ENCODE results near the gene EHMT2. TPM values are rescaled to one million over a fixed set of nuclear protein-coding genes. Genes with fewer than 3 reads are reported as not detected.

Gene EHMT2
- total and polyA plus RNA-seq, 2 of the 13 experiments (the other 11 are each of a cell fraction or from before 2014, with no cell fraction given) = 55.2 to 69.2 TPM

- no peak for TF ChIP-seq ZNF660 (CRISPR knock-in tag; IDR thresholded peaks at IDR 0.05; ENCODE audit: borderline replicate concordance, low read depth)
- TF ChIP-seq ZNF256 (CRISPR knock-in tag; conservative IDR thresholded peaks at IDR 0.05) = no peak; the same call in 1 of the 2 replicates
- peak; percentile 17 to 80; a peak in 2 of 4 replicates for TF ChIP-seq HMGXB4 (CRISPR knock-in tag; IDR thresholded peaks at IDR 0.05; ENCODE audit: borderline replicate concordance in 1 of 2, low read depth in 1 of 2)
- TF ChIP-seq ZBTB21 (CRISPR knock-in tag; IDR thresholded peaks at IDR 0.05) = 0 out of 2 replicates have a peak, but pooled peaks have one; percentile 57
- TF ChIP-seq IRX3 (CRISPR knock-in tag; IDR thresholded peaks at IDR 0.05; ENCODE audit: borderline replicate concordance, low read depth) = no peak
- TF ChIP-seq NFRKB (IDR thresholded peaks at IDR 0.05) = no peak
- no peak for TF ChIP-seq SRSF9 (IDR thresholded peaks at IDR 0.05; ENCODE audit: borderline replicate concordance, insufficient read depth, low read depth, low read length, poor library complexity, severe bottlenecking)
- peak; percentile 99 for TF ChIP-seq KDM6A (CRISPR knock-in tag; IDR thresholded peaks at IDR 0.05; ENCODE audit: low read depth)
- no peak for TF ChIP-seq ZNF672 (CRISPR knock-in tag; IDR thresholded peaks at IDR 0.05)
- TF ChIP-seq KLF12 (CRISPR knock-in tag; IDR thresholded peaks at IDR 0.05; ENCODE audit: borderline replicate concordance) = peak; percentile 46; the same call in 1 of the 2 replicates
- peak; percentile 87 for TF ChIP-seq MYPOP (CRISPR knock-in tag; IDR thresholded peaks at IDR 0.05)
- peak; percentile 88; the same call in 1 of the 2 replicates for TF ChIP-seq ZNF232 (CRISPR knock-in tag; IDR thresholded peaks at IDR 0.05; ENCODE audit: borderline replicate concordance)
- no peak for TF ChIP-seq MBNL3 (CRISPR knock-in tag; conservative IDR thresholded peaks at IDR 0.05)
- no peak for TF ChIP-seq ZNF496 (CRISPR knock-in tag; IDR thresholded peaks at IDR 0.05; ENCODE audit: insufficient replicate concordance)
- peak; percentile 86 for TF ChIP-seq RFXAP (CRISPR knock-in tag; IDR thresholded peaks at IDR 0.05; ENCODE audit: borderline replicate concordance)
- TF ChIP-seq ATF2 (CRISPR knock-in tag; IDR thresholded peaks at IDR 0.05) = peak; percentile 80; the same call in 1 of the 2 replicates
- TF ChIP-seq CSRNP1 (CRISPR knock-in tag; IDR thresholded peaks at IDR 0.05) = peak; percentile 92; the same call in 1 of the 2 replicates
- peak; percentile 89 for TF ChIP-seq SNAI1 (CRISPR knock-in tag; IDR thresholded peaks at IDR 0.05; ENCODE audit: borderline replicate concordance)
- TF ChIP-seq ARHGAP35 (CRISPR knock-in tag; IDR thresholded peaks at IDR 0.05; ENCODE audit: borderline replicate concordance) = no peak; the same call in 1 of the 2 replicates
- TF ChIP-seq SIX1 (CRISPR knock-in tag; IDR thresholded peaks at IDR 0.05; ENCODE audit: borderline replicate concordance) = peak; percentile 72; the same call in 1 of the 2 replicates
- TF ChIP-seq ZNF598 (CRISPR knock-in tag; IDR thresholded peaks at IDR 0.05; ENCODE audit: borderline replicate concordance) = 0 out of 2 replicates have a peak, but pooled peaks have one; percentile 79
- TF ChIP-seq SRY (CRISPR knock-in tag; IDR thresholded peaks at IDR 0.05) = peak; percentile 68; the same call in 1 of the 2 replicates
Measured at GRCh38 chr6:31945507-31946369, 48.2 kb upstream of the EHMT2 start, which contains the start of gene CFB (continued).

All from HepG2 (cell line).